NCI-H2196 (cell line): ENCODE results near the gene ARMC2.
A peak's percentile ranks its signal among the peaks of the same experiment; 100 is the strongest.
"Not testable (repeated sequence)": the region's sequence is repeated elsewhere in the genome, so short reads cannot be mapped to it uniquely, and the experiment has no call there.

ENCODE experiments used
- DNase-seq: peaks from one replicate; lab custom pipeline; 2025; ENCODE audit not compliant: unreplicated experiment; lab: John Stamatoyannopoulos, UW

ARMC2 gene

GRCh38 chr6:108868647-108869046 is 20.4 kb downstream of the ARMC2 start:
- no peak for DNase-seq

DNA sequence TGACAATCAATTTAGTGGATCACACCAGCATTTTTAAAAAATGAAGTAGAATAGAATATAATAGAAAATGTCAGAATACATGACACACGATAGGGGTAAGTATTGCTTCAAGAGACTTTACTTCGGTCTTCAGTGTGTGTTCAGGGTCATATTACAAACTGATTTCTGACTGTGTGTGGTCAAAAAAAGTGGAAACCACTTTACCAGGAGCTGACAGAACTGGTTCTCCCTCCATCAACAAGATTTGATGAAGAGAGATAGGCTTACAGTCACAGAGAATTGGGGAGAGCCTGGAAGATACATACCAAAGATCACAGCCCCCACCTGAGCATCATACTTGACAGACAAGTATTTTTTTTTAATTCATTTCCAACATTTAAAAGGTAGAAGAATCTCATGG is 21.7 kb downstream of the ARMC2 start:
- peak; percentile 30 for DNase-seq

DNA sequence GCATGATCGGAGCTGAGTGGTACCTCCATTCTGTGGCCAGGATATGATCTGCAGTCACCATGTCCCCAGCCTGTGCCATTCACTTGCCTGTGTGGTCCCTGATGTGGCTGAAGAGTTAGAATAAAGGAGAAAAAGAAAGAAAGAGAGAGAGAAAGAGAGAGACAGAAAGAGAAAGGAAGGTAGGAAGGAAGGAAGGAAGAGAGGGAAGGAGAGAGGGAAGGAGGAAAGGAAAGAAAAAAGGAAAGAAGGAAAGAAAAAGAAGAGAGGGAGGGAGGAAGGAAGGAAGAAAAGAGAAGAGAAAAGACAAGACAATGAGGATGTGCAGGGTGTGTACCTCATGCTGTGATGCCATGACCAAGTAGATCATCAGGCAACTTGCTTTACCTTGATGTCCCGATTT is 22.1 kb downstream of the ARMC2 start:
- no peak for DNase-seq

- no peak for DNase-seq
Measured at GRCh38 chr6:108872141-108872557, 23.9 kb downstream of the ARMC2 start.

- no peak for DNase-seq
Measured at GRCh38 chr6:108872575-108872974, 24.4 kb downstream of the ARMC2 start.

GRCh38 chr6:108873251-108873650 is 25.0 kb downstream of the ARMC2 start:
- no peak for DNase-seq

DNA sequence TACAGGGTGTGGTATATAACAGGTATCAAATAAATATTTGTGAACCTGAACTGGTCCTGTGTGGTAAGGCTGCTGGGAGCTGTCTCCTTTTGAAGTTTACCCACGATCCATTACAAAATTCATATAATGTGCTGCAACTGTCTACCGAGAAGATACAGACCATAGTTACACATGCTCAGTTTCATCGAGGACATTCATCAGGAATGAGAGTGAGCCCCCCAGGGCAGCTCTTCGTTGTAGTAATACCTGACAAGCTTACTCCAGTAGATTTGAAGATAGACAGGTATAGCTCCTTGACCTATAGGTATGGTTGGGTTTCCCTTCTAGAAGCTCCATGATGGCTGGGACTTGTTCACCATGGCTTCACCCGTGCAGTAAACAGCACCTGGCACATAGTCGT is 25.7 kb downstream of the ARMC2 start:
- no peak for DNase-seq

DNA sequence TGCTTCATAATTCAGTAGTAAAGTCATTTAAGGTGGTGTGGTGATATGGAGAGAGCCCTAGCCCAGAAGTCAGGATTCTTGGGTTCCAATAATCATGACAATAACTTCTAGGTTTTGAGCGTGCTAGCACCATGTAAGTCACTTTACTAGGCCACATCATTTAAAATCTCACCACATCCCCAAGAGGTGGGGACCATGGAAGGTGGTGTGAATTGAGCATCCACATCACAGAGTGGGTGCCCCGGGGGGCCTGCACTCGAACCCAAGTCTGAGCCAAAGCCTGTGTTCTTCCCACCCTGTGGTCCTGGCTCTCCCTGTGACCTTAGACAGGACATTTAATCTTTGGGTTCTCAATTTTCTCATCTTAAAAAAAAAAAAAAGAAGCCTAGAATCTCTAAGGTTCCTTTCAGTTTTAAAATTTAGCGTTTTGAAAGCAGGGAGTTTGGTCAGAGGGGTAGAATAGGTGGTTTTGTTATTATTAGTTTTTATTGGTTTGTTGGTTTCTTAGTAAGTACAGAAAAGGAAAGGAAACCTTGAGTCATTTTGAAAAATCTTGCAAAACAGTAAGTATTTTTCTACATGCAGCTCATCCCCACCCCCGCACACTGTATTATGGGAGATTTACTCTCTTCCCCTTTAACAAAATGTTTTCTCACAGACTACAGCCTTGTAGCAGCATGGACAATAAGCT is 26.4 kb downstream of the ARMC2 start:
- DNase-seq = no peak

DNA sequence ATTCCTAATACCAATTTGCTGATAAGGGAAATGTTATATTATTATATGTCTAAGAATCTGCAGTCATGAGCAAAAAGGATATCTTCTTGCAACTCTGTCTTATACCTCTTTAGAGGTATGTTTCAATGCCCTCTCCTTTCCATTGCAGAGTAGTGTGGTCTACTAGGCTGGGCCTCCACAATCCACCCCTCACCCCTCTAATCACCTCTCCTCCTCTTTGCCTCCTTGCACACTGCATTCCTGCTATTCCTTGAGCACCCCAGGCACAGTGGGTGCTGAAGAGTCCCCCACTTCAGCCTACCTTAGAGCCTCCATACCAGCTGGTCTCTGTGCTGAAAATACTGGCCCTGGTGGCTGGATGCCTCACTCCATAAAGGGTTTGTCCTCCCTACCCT is 26.9 kb downstream of the ARMC2 start:
- no peak for DNase-seq

DNA sequence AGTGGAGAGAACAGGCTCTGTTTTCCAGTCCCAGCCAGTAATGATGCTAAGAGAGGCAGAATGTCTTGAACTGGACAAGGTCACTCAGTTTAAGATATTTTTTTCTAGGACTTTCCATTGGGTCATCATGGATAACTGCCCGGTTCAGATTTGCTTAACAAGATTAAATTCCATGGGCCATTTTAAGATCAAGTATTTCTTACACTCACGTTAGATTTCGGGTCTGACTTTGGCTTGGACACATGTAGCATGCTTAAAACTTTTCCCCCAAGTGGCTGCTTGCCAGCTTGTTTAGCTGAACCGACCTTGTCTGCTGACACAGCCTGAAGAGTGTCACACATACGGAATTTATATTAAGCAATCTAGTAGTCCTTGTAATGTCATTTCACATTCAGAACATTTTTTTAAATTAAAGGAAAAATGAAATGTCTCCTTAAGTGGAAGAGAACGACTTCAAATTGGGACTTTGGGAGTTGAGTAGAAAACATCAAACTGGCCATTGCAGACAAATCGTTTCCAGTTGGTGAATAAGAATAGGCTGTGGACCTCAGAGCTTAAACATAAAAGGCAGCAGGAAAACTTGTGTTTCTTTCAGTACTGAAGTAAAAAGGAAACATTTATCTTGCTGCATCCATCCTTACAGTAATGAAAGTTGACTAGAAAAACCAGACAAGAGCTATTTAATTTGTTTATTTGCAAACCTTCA is 29.0 kb downstream of the ARMC2 start:
- no peak for DNase-seq

DNA sequence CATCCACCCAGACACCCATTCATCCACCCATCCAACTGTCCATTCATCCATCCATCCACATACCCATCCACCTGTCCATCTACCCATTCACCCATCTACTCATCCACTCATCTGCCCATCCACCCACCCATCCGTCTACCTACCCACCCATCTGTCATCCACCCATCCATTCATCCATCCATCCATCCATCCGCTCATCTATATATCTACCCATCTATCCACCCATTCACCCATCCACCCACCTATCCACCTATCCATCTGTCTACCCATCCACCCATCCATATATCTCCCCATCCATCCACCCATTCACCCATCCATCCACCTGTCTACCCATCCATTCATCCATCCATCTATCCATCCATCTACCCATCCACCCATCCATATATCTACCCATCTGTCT is 30.7 kb downstream of the ARMC2 start:
- no peak for DNase-seq

DNA sequence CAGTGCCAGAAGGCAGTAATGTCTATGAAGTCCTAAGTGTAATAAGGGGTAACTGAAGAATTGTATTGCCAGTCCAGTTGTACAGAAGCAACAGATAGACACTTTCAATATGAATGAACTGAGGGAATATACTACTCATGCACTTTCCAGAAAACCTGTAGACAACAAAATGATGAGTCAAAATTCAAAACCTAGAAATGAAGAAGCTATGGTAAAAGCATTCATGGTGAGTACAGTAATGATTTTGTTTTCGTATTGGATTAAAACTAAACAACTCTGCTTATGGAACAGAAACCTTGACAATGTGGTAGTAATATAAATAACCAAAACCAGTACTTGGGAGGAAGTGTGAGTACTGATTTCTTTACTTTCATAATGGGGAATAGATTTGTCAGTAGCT is 35.0 kb downstream of the ARMC2 start:
- DNase-seq = no peak

GRCh38 chr6:108884211-108885059 is 36.2 kb downstream of the ARMC2 start:
- DNase-seq = no peak

DNA sequence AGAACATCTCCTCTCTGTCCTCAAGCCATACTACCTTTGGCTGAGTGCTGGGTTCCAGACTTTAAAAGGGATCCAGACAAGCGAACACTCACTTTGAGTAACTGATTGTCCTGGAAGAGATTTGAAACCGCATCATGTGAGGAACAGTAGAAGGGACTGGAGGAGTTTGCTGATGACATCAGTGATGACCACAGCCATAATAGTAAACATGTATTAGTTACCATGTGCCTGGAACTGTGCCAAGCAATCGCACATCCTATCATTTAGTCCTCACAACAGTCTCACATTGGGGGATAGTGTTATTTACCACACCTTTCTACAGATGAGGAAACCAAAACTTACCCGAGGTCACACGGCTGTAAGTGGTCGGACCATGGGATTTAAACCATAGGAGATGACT is 39.8 kb downstream of the ARMC2 start:
- peak; percentile 7 for DNase-seq

- DNase-seq = no peak
Measured at GRCh38 chr6:108888745-108889144, 40.5 kb downstream of the ARMC2 start.

DNA sequence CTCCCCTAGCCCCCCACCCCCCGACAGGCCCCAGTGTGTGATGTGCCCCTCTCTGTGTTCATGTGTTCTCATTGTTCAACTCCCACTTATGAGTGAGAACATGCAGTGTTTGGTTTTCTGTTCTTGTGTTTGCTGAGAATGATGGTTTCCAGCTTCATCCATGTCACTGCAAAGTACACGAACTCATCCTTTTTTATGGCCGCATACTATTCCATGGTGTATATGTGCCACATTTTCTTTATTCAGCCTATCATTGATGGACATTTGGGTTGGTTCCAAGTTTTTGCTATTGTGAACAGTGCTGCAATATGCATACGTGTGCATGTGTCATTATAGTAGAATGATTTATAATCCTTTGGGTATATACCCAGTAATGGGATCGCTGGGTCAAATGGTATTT is 42.7 kb downstream of the ARMC2 start:
- not testable (repeated sequence) for DNase-seq

- DNase-seq = no peak
Measured at GRCh38 chr6:108895571-108895970, 47.3 kb downstream of the ARMC2 start.

DNA sequence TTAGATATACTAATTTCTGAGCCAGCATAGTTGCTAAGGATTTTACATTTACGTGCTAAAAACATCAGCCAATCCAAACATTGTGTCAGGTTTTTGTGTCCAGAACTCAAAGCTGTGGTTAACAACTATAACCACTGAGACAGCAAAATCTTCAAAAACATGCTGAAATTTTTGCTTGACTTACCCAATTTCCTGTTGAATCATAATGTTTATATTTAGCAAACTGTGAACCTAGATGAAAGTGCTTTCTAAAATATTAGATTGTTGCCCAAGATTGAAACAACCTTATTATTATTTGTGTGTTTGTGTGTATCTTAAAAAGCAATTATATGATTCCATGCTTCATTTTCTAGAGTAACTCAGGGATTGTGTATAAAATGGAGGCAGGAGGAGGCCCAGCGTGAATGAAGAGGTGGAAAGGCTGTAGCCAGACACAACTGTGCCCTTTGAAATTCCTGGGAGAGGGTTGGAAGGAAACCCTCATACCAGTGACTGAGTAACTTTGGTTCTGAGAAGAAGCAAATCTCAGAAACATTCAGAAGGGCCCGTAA is 48.0 kb downstream of the ARMC2 start:
- DNase-seq = no peak

DNA sequence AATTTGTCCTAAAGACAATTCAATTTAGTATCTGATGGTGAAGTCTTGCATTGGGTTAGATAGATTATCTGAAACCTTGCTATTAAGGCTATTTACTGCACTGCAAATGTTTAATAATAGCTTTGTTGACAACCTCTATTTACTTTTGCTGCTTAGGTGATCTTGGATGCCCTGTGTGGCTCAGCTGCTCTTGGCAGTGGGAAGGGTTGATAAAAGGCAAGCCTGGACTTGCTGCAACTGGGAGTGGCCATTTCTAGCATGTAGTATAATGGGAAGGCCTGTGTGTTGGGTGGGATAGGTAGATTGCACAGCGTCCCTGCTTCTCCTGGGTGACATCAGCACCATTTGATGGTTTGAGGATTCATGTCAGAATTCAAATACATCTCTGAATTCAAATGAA is 49.1 kb downstream of the ARMC2 start:
- DNase-seq = peak; percentile 80

GRCh38 chr6:108902382-108902792 is 54.2 kb downstream of the ARMC2 start:
- no peak for DNase-seq

DNA sequence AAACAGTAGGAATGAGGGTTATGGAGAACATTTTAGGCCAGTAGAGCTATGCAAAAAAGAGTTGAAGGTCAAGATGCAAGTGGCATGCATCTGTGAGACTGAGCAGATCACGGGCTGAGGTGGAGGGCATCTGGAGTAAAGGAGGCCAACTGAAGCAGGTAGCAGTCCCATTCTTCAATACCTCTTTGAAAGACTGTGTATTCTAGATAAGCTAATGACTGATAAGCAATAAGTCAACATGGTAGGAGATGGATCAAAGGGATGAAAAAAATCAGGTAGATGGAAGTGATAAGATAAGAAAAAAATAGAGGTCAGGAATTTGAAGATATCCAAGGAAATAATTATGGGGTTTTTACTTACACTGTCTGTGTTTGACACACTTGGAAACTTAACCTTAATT is 55.6 kb downstream of the ARMC2 start:
- no peak for DNase-seq

DNA sequence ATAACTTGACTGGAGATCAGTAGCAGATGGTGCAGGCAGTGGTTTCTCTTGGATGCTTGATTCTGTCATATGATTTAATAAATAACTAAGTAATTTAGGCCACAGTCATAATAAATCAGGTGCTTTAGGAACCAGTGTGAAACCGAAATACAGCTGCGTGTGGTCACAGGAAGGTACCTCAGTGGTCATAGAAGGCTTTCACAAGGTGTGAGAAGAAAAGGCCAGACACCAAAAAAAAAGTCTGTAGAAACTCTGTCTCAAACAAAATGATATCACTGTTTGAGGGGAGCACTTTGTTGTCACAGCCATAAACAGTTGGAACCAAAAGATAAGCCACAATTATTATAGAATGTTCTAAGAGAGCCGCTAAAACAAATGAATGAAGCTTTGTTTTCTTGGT is 56.5 kb downstream of the ARMC2 start:
- no peak for DNase-seq
